Activated CD4-positive, alpha-beta T cell treated with anti-CD3 and anti-CD28 coated beads, Interleukin-2, amount 10 ng/mL, durations not matched to agents 24 days and 14 days (primary cell): Measurements from ENCODE around the gene PPP1R3D. TPM values are rescaled to one million over a fixed set of nuclear protein-coding genes. Genes with fewer than 3 reads are reported as not detected.

Source experiments
- DNase-seq: peaks from one replicate; pipeline ENCODE4 v3.0.0; 2022
- H3K27ac Mint-ChIP-seq: one replicate; pipeline ENCODE4 v1.8.0; 2022; ENCODE audit warnings: mild to moderate bottlenecking, mixed read lengths
- H3K27me3 Mint-ChIP-seq: one replicate; pipeline ENCODE4 v1.8.0; 2022; ENCODE audit warnings: mixed read lengths
- H3K36me3 Mint-ChIP-seq: one replicate; pipeline ENCODE4 v1.8.0; 2022; ENCODE audit warnings: low read depth, mild to moderate bottlenecking, mixed read lengths
- H3K4me1 Mint-ChIP-seq: one replicate; pipeline ENCODE4 v1.8.0; 2021; ENCODE audit warnings: mixed read lengths
- H3K4me3 Mint-ChIP-seq: one replicate; pipeline ENCODE4 v1.8.0; 2022; ENCODE audit warnings: mild to moderate bottlenecking, moderate library complexity, mixed read lengths
- H3K9me3 Mint-ChIP-seq: one replicate; pipeline ENCODE4 v1.8.0; 2021; ENCODE audit warnings: mixed read lengths
- intact Hi-C: fragments of 100-400 bp; cut with micrococcal nuclease; formaldehyde crosslinking; loops from one replicate; pipeline ENCODE4 v1.15.1; 2023
- total RNA-seq: library from RNA; stranded (reverse); gene quantifications from 2 replicates; pipeline ENCODE4 v1.2.3, GENCODE V29; 2022

The PPP1R3D gene, protein sequence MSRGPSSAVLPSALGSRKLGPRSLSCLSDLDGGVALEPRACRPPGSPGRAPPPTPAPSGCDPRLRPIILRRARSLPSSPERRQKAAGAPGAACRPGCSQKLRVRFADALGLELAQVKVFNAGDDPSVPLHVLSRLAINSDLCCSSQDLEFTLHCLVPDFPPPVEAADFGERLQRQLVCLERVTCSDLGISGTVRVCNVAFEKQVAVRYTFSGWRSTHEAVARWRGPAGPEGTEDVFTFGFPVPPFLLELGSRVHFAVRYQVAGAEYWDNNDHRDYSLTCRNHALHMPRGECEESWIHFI
- 6.1 and 6.4 TPM in 2 replicates for total RNA-seq

DNA sequence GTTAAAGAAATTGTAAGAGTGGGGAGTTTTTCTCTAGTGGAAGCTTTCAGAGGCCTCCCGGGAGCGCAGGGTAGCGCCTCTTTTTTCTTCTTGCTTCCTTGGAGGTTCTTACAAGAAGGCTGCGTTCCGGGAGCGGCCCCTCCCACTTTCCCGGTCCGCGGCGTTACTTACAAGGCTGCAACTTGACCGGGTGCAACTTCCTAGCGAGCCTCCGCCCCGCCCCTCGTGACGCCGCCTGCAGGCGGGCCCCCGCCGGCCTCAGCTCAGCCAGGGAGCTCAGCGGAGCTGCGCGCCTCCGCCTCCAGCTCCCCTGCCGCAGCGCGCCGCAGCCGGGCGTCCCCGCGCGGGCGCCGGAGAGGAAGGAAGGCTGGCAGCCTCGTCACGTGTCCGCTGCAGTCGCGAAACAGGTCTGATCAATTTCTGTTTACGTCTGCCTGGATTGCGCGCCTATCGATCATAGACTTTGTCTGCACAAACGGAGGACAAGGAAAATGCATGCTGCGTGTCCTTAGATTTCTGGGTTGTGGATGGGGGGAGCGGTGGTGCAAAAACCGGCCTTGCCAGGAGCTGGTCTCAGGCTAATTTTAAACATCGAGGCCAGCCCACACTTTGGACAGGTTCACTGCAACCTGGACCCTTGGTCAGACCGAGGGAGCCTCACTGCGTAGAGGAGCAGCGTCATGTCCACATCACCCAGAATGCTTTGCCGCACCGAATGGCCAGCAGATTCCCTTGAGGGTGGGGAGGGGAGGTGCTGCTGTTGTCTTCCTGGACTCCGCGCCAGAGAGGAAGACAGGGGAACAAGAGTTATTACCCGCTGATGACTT lies at the start of gene PPP1R3D, which contains the start of gene FAM217B:
Gene PPP1R3D (minus strand): TSS at position 177 of the 827 bp plus-strand sequence. CDS start 374 bp downstream, outside the sequence.
Gene FAM217B (plus strand): TSS at position 261 of the 827 bp plus-strand sequence. CDS start 3,555 bp downstream, outside the sequence.
- Mint-ChIP-seq H3K36me3 (peaks cover 20% of the 10 kb centered on the region), H3K4me1 (peaks cover 31% of the 10 kb centered on the region), H3K4me3 (peak within 1 kb of the TSS; percentile 99), H3K27me3 (no peaks in the 10 kb centered on the region), H3K27ac (peak within 1 kb of the TSS; percentile 99), H3K9me3 (no peaks in the 10 kb centered on the region)
- DNase-seq, result peak; percentile 98
- intact Hi-C loops, result loop anchor here (1.0 to 2.0 kb wide), 2 partner anchors 9 to 114 kb away; no protein-coding TSS in a partner anchor

DNA sequence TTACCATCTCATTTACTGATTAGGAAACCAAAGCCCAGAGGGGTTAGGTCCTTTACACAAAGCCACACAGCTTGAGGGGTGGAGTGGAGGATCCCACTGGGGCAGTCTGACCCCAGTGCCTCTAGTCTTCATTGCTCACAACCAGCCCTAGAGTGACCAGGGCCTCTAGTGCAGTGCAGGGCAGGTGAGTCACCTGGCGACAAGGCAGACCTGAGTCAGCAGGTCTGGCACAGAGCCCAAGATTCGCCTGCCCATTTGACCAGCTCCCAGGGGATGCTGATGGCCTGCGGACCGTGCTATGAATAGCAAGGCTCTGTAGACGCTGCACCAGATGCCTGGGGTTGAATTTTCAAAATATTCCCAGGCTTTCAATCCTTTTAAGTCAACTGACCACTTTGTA lies 48.0 kb upstream of the PPP1R3D start:
- H3K27me3 Mint-ChIP-seq, result no peaks in the 10 kb centered on the region
- H3K4me3 Mint-ChIP-seq, result no peak overlapping the region
- H3K9me3 Mint-ChIP-seq, result no peaks in the 10 kb centered on the region
- H3K36me3 Mint-ChIP-seq, result no peaks in the 10 kb centered on the region
- no peaks in the 10 kb centered on the region for H3K4me1 Mint-ChIP-seq
- H3K27ac Mint-ChIP-seq, result no peak overlapping the region
- DNase-seq, result no peak
- intact Hi-C loops, result no loop called here

DNA sequence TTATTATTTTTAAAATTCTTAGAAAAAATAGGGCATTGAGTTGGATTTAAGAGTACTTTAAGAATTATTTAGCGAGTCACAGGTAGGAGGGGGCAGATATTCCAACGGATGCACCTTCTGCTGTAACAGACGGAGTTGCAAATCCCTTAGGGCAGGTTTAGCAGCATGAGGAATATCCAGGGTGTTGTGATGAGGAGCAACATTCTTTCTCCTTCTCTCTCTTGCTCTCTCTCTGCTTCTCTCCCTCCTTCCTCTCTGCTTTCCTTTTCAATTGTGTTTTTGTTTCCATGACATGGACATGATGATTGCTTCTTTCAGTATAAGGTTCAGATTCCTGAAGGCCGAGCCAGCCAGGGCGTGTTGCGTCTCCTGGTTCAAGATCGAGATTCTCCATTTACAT lies 47.0 kb upstream of the PPP1R3D start:
- no peaks in the 10 kb centered on the region for H3K4me1 Mint-ChIP-seq
- no peaks in the 10 kb centered on the region for H3K9me3 Mint-ChIP-seq
- intact Hi-C loops, result no loop called here
- no peaks in the 10 kb centered on the region for H3K27me3 Mint-ChIP-seq
- H3K36me3 Mint-ChIP-seq, result no peaks in the 10 kb centered on the region
- H3K27ac Mint-ChIP-seq, result no peak overlapping the region
- no peak overlapping the region for H3K4me3 Mint-ChIP-seq
- DNase-seq, result no peak

DNA sequence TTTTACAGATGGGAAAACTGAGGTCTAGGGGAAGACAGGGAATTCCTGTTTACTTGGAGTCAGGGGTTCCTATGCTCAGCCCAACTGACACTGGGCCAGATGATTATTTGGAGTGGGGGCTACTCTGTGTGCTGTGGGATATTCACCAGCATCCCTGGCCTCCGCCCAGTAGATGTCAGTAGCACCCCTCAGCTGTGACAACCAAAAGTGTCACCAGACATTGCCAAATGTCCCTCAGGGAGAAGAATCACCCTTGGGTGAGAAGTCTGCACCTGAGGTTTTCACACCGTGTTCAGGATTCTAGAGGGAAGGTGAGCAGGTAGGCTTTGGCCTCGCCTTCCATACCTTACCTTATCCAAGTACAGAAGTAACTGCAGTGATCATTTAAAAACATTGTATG lies 45.8 kb upstream of the PPP1R3D start:
- intact Hi-C loops, result no loop called here
- Mint-ChIP-seq H3K27me3 (no peaks in the 10 kb centered on the region), H3K27ac (no peak overlapping the region), H3K9me3 (no peaks in the 10 kb centered on the region), H3K4me3 (no peak overlapping the region), H3K36me3 (no peaks in the 10 kb centered on the region), H3K4me1 (no peaks in the 10 kb centered on the region)
- DNase-seq, result no peak

DNA sequence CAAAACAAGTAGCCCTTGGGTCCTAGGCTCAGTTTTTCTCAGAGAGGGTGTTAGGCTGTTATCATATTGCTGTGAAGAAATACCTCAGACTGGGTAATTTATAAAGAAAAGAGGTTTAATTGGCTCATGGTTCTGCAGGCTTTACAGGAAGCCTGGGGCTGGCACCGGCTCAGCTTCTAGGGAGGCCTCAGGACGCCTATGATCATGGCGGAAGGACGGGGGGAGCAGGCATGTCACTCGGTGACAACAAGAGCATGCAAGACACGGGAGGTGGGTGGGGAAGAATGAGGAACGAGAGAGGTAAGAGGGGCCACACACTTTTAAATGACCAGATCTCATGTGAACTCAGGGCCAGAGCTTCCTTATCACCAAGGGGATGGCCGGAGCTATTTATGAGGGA lies 45.1 kb upstream of the PPP1R3D start:
- intact Hi-C loops, result no loop called here

DNA sequence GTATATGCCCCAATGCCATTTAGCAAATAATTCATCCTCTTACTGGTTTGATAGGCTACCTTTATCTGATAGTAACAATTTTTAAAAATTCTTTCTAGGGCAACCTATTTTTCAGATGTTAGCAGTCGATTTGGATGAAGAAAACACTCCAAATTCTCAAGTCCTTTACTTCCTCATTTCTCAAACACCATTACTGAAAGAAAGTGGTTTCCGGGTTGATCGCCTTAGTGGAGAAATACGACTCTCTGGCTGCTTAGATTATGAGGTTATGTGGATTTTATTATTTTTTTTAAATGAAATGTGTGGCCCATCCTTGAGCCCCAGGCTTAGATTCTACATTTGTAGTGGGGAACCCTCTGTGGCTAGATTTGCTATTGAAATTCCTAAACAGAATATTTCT lies 44.4 kb upstream of the PPP1R3D start:
- no peak for DNase-seq
- no peak overlapping the region for H3K4me3 Mint-ChIP-seq
- H3K9me3 Mint-ChIP-seq, result no peaks in the 10 kb centered on the region
- no peak overlapping the region for H3K27ac Mint-ChIP-seq
- intact Hi-C loops, result no loop called here
- H3K36me3 Mint-ChIP-seq, result no peaks in the 10 kb centered on the region
- no peaks in the 10 kb centered on the region for H3K27me3 Mint-ChIP-seq
- no peaks in the 10 kb centered on the region for H3K4me1 Mint-ChIP-seq

More for the DNA sequence above, 45.1 kb upstream of the PPP1R3D start:
- no peaks in the 10 kb centered on the region for H3K4me1 Mint-ChIP-seq
- no peak overlapping the region for H3K4me3 Mint-ChIP-seq
- no peaks in the 10 kb centered on the region for H3K27me3 Mint-ChIP-seq
- no peak overlapping the region for H3K27ac Mint-ChIP-seq
- no peaks in the 10 kb centered on the region for H3K36me3 Mint-ChIP-seq
- no peak for DNase-seq
- H3K9me3 Mint-ChIP-seq, result no peaks in the 10 kb centered on the region

DNA sequence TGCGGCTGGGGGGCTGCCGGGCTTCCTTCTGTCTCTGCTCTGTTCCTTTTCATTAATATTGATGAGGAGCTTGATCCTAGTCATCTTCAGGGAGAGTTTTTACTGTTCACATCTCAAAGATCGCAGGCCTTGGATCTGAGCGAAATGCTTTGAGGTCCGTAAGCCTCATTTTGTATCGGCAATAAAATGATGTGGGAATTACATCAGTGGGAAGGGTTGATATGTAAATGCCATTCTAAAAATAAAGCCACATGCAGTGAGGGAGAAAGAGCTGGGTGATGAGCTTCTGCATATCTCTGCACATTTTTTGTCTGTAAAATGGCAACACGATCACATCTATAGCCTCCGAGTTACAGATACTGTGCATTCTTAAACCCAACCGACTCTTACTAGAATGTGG lies 43.0 kb upstream of the PPP1R3D start:
- H3K4me1 Mint-ChIP-seq, result no peaks in the 10 kb centered on the region
- no peaks in the 10 kb centered on the region for H3K27me3 Mint-ChIP-seq
- no peaks in the 10 kb centered on the region for H3K36me3 Mint-ChIP-seq
- H3K4me3 Mint-ChIP-seq, result no peak overlapping the region
- H3K9me3 Mint-ChIP-seq, result no peaks in the 10 kb centered on the region
- no peak for DNase-seq
- no peak overlapping the region for H3K27ac Mint-ChIP-seq
- intact Hi-C loops, result no loop called here

DNA sequence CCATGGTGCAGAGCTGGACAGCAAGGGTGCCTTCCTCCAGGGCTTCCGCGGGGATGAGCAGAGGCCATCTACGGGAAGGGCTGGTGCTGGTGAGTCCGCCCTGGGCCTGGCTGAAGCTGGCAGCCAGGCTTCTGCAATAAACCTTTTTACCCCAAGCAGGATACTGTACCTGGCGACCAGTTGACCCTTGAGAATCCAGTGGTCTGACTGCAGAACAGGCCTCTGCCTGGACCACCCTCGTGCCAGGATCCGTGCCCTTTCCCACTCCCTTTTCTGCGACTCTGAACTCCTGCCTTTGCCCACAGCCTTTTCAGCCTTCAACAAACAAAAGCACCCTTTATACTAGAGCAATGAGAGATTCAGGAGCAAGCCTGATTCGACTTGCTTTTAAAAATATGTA lies 37.0 kb upstream of the PPP1R3D start:
- no peak for DNase-seq
- no peaks in the 10 kb centered on the region for H3K9me3 Mint-ChIP-seq
- H3K4me1 Mint-ChIP-seq, result no peaks in the 10 kb centered on the region
- H3K36me3 Mint-ChIP-seq, result no peaks in the 10 kb centered on the region
- no peak overlapping the region for H3K27ac Mint-ChIP-seq
- intact Hi-C loops, result no loop called here
- no peaks in the 10 kb centered on the region for H3K27me3 Mint-ChIP-seq
- no peak overlapping the region for H3K4me3 Mint-ChIP-seq

DNA sequence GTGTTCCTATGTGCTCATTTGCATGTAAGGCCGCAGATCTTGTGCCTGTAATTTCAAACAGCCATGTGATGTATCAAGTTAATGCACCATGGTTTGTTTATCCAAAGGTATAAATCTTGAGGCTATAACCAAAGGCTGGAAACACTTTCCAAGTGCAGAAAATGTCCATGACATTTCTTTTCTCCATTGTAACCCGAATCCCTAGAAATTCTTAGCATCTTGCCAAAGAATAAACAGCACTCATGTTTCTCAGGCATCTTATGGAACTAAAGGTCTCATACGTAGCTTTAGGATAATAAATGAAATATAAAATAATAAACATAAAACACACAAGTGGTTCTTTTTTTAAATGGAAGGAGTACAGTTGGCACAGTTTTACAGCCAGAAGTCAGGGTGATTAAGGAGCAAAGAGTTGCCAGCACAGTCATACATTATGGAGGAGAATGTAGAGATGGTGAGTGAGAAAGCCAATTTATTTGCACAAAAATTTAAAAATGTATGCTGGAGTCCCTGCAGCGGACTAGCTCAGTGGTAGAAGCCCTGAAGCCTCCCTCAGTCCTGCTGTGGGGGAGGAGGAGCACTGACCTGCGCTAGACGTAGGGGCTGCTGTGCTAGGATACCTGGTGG lies 36.2 kb upstream of the PPP1R3D start:
- Mint-ChIP-seq H3K4me1 (no peaks in the 10 kb centered on the region), H3K4me3 (no peak overlapping the region), H3K9me3 (no peaks in the 10 kb centered on the region), H3K27me3 (no peaks in the 10 kb centered on the region), H3K36me3 (no peaks in the 10 kb centered on the region), H3K27ac (no peak overlapping the region)
- DNase-seq, result no peak
- intact Hi-C loops, result no loop called here

DNA sequence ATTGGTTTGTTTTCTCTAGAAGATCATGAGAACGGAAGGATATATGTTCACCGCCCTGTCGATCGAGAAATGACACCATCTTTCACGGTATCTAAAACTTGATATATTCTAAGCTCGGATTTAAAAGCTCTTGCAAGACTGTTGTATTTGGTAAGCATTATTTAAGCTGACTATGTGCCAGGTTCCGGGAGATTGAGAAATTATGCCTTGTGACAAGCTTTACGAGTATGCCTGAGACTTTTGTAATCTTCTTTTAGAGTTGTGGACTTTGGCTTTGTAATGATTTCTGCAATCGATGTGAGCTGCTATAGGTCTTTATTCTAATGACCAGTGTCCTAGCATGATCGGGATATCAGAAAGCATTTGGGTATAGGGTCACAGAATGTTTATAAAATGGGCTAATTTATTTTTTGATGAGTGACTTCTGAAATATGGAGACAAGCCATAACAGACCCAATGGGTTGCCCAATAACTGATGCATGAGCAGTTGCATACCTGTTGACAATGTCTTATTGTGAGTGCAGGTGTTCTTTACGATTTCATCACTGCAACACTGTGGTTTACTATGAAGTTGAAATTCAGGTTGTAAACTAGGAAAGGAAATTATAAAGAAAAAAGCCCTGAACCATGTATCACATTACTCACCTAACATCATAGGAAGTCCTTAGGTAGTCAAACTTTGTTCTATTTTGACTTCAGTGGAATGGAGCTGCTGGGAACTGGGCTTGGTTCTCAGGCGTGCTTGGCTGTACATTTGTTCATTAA lies 32.1 kb upstream of the PPP1R3D start:
- intact Hi-C loops, result no loop called here
- H3K9me3 Mint-ChIP-seq, result no peaks in the 10 kb centered on the region
- no peak for DNase-seq
- no peaks in the 10 kb centered on the region for H3K27me3 Mint-ChIP-seq
- no peak overlapping the region for H3K27ac Mint-ChIP-seq
- no peaks in the 10 kb centered on the region for H3K36me3 Mint-ChIP-seq
- no peaks in the 10 kb centered on the region for H3K4me1 Mint-ChIP-seq
- H3K4me3 Mint-ChIP-seq, result no peak overlapping the region

DNA sequence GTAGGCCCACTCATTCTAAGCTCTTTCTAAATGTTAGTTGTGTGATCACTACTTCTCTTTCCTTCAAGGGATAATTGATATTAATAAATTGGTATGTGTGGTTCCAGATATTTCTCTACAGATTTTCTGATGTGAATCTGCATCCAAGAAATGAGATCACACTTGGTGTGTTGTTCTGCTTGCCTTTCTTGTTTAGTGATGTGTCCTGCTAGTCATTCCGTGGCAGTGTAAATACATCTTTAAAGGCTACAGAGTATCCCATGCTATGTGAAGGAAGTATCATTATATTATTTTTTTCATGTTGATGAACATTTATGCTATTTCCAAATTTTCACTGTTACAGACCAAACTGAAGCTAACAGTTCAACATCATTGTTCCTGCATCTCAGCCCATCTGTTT lies 31.3 kb upstream of the PPP1R3D start:
- Mint-ChIP-seq H3K27ac (no peak overlapping the region), H3K9me3 (no peaks in the 10 kb centered on the region), H3K4me1 (no peaks in the 10 kb centered on the region), H3K36me3 (no peaks in the 10 kb centered on the region), H3K27me3 (no peaks in the 10 kb centered on the region), H3K4me3 (no peak overlapping the region)
- DNase-seq, result no peak
- intact Hi-C loops, result no loop called here

DNA sequence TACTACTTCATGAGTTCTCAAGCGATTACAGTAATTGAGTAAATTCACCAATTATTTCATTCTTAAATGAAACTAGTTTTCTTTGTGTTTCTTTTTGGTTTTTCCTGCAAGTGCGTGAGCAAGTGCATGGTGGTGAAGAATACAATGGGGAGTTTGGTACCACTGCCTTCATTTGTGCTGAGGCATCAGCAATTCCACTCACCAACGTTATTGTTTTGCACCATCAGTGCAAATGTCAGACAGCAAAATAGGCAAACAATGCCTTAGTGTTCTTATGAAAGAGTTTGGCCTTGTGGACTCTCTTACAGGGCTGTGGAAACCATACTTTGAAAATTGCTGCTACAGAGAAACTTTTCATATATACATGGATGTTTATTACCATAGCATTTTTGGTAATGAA lies 26.3 kb upstream of the PPP1R3D start:
- no peaks in the 10 kb centered on the region for H3K9me3 Mint-ChIP-seq
- H3K27me3 Mint-ChIP-seq, result no peaks in the 10 kb centered on the region

DNA sequence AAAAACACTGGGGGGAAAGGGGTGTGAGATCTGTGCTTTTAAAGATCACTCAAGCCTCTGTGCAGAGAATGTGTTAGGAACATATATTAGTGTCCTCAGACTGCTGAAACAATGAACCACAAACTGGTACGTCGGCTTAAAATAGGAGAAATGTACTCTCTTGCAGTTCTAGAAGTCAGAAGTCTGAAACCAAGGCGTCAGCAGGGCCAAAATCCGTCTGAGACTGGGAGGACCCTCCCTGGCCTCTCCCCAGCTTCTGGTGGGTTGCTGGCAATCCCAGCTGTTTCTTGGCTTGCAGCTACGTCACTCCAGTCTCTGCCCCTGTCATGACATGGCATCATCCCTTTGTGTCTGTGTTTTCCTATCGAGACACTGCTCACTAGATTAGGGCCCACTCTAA lies 22.1 kb upstream of the PPP1R3D start:
- Mint-ChIP-seq H3K27ac (no peak overlapping the region), H3K4me1 (no peaks in the 10 kb centered on the region), H3K27me3 (no peaks in the 10 kb centered on the region), H3K4me3 (no peak overlapping the region), H3K9me3 (no peaks in the 10 kb centered on the region), H3K36me3 (no peaks in the 10 kb centered on the region)
- intact Hi-C loops, result no loop called here
- DNase-seq, result no peak

More for the DNA sequence above, 26.3 kb upstream of the PPP1R3D start:
- no peaks in the 10 kb centered on the region for H3K36me3 Mint-ChIP-seq
- no peaks in the 10 kb centered on the region for H3K4me1 Mint-ChIP-seq
- no peak overlapping the region for H3K4me3 Mint-ChIP-seq
- H3K27ac Mint-ChIP-seq, result no peak overlapping the region
- no peak for DNase-seq
- intact Hi-C loops, result no loop called here
